ENCODE measurements around the gene ARID5A. TPM values are rescaled to one million over a fixed set of nuclear protein-coding genes. Genes with fewer than 3 reads are reported as not detected.

The ARID5A gene
- total RNA-seq, 1 experiment from 2014 or later = 3.3 TPM

DNA sequence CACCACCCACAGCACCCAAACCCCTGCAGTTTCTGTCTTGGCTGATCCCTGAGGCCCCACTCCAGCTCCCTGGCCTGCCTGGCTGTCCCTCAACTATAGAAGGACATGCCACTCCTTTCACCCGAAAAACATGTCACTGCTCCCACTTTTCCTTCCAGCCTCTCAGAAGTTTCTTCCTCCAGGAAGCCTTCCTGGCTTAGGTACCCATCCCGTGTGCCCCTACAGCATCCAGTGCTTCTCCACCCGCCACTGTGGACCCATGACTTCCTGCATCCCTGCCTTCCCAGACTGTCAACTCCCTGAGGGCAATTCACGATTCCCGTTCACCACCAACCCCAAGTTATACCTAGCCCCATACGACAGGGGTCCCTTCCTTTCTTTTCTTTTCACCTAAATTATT is 21.5 kb downstream of the ARID5A start:
- no peak for TF ChIP-seq CTCF (IDR thresholded peaks at IDR 0.05; ENCODE audit: insufficient read depth in 1 of 2, low read depth in 1 of 2, low read length in 1 of 2, severe bottlenecking in 1 of 2, unreplicated experiment in 1 of 2)
- H3K9me3 Mint-ChIP-seq (ENCODE audit: unreplicated experiment) = peaks cover 9% of the 10 kb centered on the region
- Histone ChIP-seq H3K36me3 (ENCODE audit: control insufficient read depth, insufficient read depth, low read length) (no peaks in the 10 kb centered on the region), H3K4me3 (ENCODE audit: low read depth, low read length) (no peak overlapping the region), H3K9me3 (peaks cover 7% of the 10 kb centered on the region), H3K27me3 (replicated peaks; ENCODE audit: control insufficient read depth, insufficient read depth, low read length) (no peaks in the 10 kb centered on the region), H3K4me1 (peaks cover 18% of the 10 kb centered on the region)
- POLR2A ChIA-PET = no interaction called here
- peak overlapping the region; percentile 70 for H3K27ac Mint-ChIP-seq (ENCODE audit: unreplicated experiment)
- H3K27me3 Mint-ChIP-seq (ENCODE audit: insufficient read depth, unreplicated experiment) = no peaks in the 10 kb centered on the region
- intact Hi-C loops (cut with micrococcal nuclease; ENCODE audit: unreplicated experiment) = no loop called here
- DNase-seq = no peak
- peaks cover 17% of the 10 kb centered on the region for H3K36me3 Mint-ChIP-seq (ENCODE audit: insufficient read depth, unreplicated experiment)
- CTCF ChIA-PET = no interaction called here
- H3K4me1 Mint-ChIP-seq (ENCODE audit: low read depth, unreplicated experiment) = peaks cover 16% of the 10 kb centered on the region
- no peak overlapping the region for H3K4me3 Mint-ChIP-seq (ENCODE audit: unreplicated experiment)
- BruUV-seq (replicated peaks) = no TSS peak

GRCh38 chr2:96558485-96558884 is 21.9 kb downstream of the ARID5A start:
- Histone ChIP-seq H3K4me3 (ENCODE audit: low read depth, low read length) (no peak overlapping the region), H3K27me3 (replicated peaks; ENCODE audit: control insufficient read depth, insufficient read depth, low read length) (no peaks in the 10 kb centered on the region), H3K36me3 (ENCODE audit: control insufficient read depth, insufficient read depth, low read length) (no peaks in the 10 kb centered on the region), H3K9me3 (peaks cover 7% of the 10 kb centered on the region), H3K4me1 (peaks cover 18% of the 10 kb centered on the region)
- peaks cover 16% of the 10 kb centered on the region for H3K4me1 Mint-ChIP-seq (ENCODE audit: low read depth, unreplicated experiment)
- peaks cover 17% of the 10 kb centered on the region for H3K36me3 Mint-ChIP-seq (ENCODE audit: insufficient read depth, unreplicated experiment)
- H3K4me3 Mint-ChIP-seq (ENCODE audit: unreplicated experiment) = no peak overlapping the region
- intact Hi-C loops (cut with micrococcal nuclease; ENCODE audit: unreplicated experiment) = no loop called here
- POLR2A ChIA-PET = no interaction called here
- no peak for DNase-seq
- no TSS peak for BruUV-seq (replicated peaks)
- TF ChIP-seq CTCF (IDR thresholded peaks at IDR 0.05; ENCODE audit: insufficient read depth in 1 of 2, low read depth in 1 of 2, low read length in 1 of 2, severe bottlenecking in 1 of 2, unreplicated experiment in 1 of 2) = no peak
- H3K27ac Mint-ChIP-seq (ENCODE audit: unreplicated experiment) = peak overlapping the region; percentile 70
- H3K27me3 Mint-ChIP-seq (ENCODE audit: insufficient read depth, unreplicated experiment) = no peaks in the 10 kb centered on the region
- H3K9me3 Mint-ChIP-seq (ENCODE audit: unreplicated experiment) = peaks cover 9% of the 10 kb centered on the region
- CTCF ChIA-PET = no interaction called here

DNA sequence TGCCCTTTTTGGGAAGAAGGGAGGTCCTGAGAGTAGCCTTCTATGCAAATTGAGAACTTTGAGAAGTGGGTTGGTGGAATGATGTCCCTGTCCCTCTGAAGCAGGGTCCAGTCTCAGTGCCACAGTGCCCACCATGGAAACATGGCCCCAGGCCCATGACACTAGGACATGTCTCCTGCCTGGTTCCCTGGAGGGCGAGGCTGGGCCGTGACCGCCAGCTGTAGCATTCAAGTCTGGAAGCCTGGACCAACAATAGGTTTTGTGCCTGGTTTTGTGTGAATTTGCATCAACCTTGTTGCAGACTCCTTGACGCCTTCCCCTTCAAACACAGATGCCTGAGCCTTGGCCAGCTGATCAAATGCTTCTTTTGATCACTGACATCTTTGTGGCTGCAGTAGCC is 27.5 kb downstream of the ARID5A start:
- TF ChIP-seq CTCF (IDR thresholded peaks at IDR 0.05; ENCODE audit: insufficient read depth in 1 of 2, low read depth in 1 of 2, low read length in 1 of 2, severe bottlenecking in 1 of 2, unreplicated experiment in 1 of 2) = no peak
- no peaks in the 10 kb centered on the region for H3K4me1 Mint-ChIP-seq (ENCODE audit: low read depth, unreplicated experiment)

More for the DNA sequence above, 27.5 kb downstream of the ARID5A start:
- intact Hi-C loops (cut with micrococcal nuclease; ENCODE audit: unreplicated experiment) = no loop called here
- Mint-ChIP-seq H3K36me3 (ENCODE audit: insufficient read depth, unreplicated experiment) (no peaks in the 10 kb centered on the region), H3K27me3 (ENCODE audit: insufficient read depth, unreplicated experiment) (no peaks in the 10 kb centered on the region), H3K9me3 (ENCODE audit: unreplicated experiment) (no peaks in the 10 kb centered on the region), H3K4me3 (ENCODE audit: unreplicated experiment) (no peak overlapping the region), H3K27ac (ENCODE audit: unreplicated experiment) (no peak overlapping the region)
- H3K9me3 ChIP-seq = no peaks in the 10 kb centered on the region
- H3K4me1 ChIP-seq = no peaks in the 10 kb centered on the region
- POLR2A ChIA-PET = no interaction called here
- CTCF ChIA-PET = no interaction called here
- H3K4me3 ChIP-seq (ENCODE audit: low read depth, low read length) = no peak overlapping the region
- BruUV-seq (replicated peaks) = no TSS peak
- no peaks in the 10 kb centered on the region for H3K27me3 ChIP-seq (replicated peaks; ENCODE audit: control insufficient read depth, insufficient read depth, low read length)
- no peak for DNase-seq
- no peaks in the 10 kb centered on the region for H3K36me3 ChIP-seq (ENCODE audit: control insufficient read depth, insufficient read depth, low read length)
